HepG2 (cell line): ENCODE results near the gene JMJD6. TPM values are rescaled to one million over a fixed set of nuclear protein-coding genes. Genes with fewer than 3 reads are reported as not detected.

Experiments
- AKAP8 ChIP-seq: sonication (generic); formaldehyde crosslinking; IDR thresholded peaks from 2 replicates; pipeline ENCODE4 v1.5.1; 2020; ENCODE audit warnings: mild to moderate bottlenecking, missing genetic modification reagents
- ATF7 ChIP-seq, 2 experiments: fragments of 450-650 bp in 1 of 2; sonication (generic) in 1 of 2; formaldehyde crosslinking in 1 of 2; IDR thresholded peaks; 2 replicates each; pipeline versions ENCODE4 v1.4.0 to v1.6.1; 2016 to 2020; ENCODE audit warnings: antibody characterized with exemption in 1 of 2, mild to moderate bottlenecking in 1 of 2, missing genetic modification reagents in 1 of 2
- ATF7-NPFF ChIP-seq: sonication (generic); formaldehyde crosslinking; IDR thresholded peaks from 2 replicates; pipeline ENCODE4 v1.8.1; 2023; ENCODE audit warnings: mild to moderate bottlenecking, low read depth, missing genetic modification reagents, moderate library complexity
- ATM ChIP-seq: fragments of 450-650 bp; IDR thresholded peaks from 2 replicates; pipeline ENCODE4 v1.7.1; 2017; ENCODE audit warnings: mild to moderate bottlenecking, borderline replicate concordance
- E2F2 ChIP-seq: sonication (generic); formaldehyde crosslinking; IDR thresholded peaks from 2 replicates; pipeline ENCODE4 v1.4.0; 2020; ENCODE audit warnings: missing genetic modification reagents, borderline replicate concordance
- FOXJ3 ChIP-seq: sonication (generic); formaldehyde crosslinking; IDR thresholded peaks from 2 replicates; pipeline ENCODE4 v1.4.0; 2020; ENCODE audit warnings: missing genetic modification reagents, mild to moderate bottlenecking, borderline replicate concordance
- KLF16 ChIP-seq, 2 experiments: sonication (generic) in 1 of 2; formaldehyde crosslinking in 1 of 2; IDR thresholded peaks; 2 replicates each; pipeline versions ENCODE4 v1.6.1 to v1.8.0; 2016 to 2023; ENCODE audit warnings: missing genetic modification reagents in 2 of 2, missing compliant biosample characterization in 1 of 2
- MEIS1 ChIP-seq: sonication (generic); formaldehyde crosslinking; IDR thresholded peaks from 2 replicates; pipeline ENCODE4 v1.9.0; 2021; ENCODE audit warnings: mild to moderate bottlenecking, missing genetic modification reagents, moderate library complexity, borderline replicate concordance
- PHF5A ChIP-seq: IDR thresholded peaks from one replicate; pipeline ENCODE4 v1.6.1; 2018; ENCODE audit warnings: low read depth, missing genetic modification reagents; ENCODE audit not compliant: unreplicated experiment
- RXRB ChIP-seq: IDR thresholded peaks from 2 replicates; pipeline ENCODE4 v1.6.1; 2016; ENCODE audit warnings: borderline replicate concordance, missing genetic modification reagents, missing compliant biosample characterization
- SATB2 ChIP-seq: sonication (generic); formaldehyde crosslinking; IDR thresholded peaks from 2 replicates; pipeline ENCODE4 v1.5.0; 2020; ENCODE audit warnings: missing genetic modification reagents
- SRF ChIP-seq: IDR thresholded peaks from 2 replicates; pipeline ENCODE4 v1.6.1; 2011; ENCODE audit warnings: mild to moderate bottlenecking, low read depth, low read length, moderate library complexity
- TAF1 ChIP-seq: sonication (generic); formaldehyde crosslinking; IDR thresholded peaks from 2 replicates; pipeline ENCODE4 v1.4.0; 2020; ENCODE audit warnings: missing genetic modification reagents
- TBX2 ChIP-seq: sonication (generic); formaldehyde crosslinking; IDR thresholded peaks from 2 replicates; pipeline ENCODE4 v1.5.0; 2020; ENCODE audit warnings: missing genetic modification reagents, mild to moderate bottlenecking, borderline replicate concordance
- TCF7L2 ChIP-seq: IDR thresholded peaks from 2 replicates; pipeline ENCODE4 v1.6.1; 2011; ENCODE audit warnings: mild to moderate bottlenecking, low read depth, low read length, moderate library complexity
- ZEB1 ChIP-seq: IDR thresholded peaks from 2 replicates; pipeline ENCODE4 v1.6.1; 2012; ENCODE audit warnings: mild to moderate bottlenecking, low read depth, inconsistent platforms; ENCODE audit not compliant: insufficient replicate concordance
- ZNF136 ChIP-seq: sonication (generic); formaldehyde crosslinking; IDR thresholded peaks from 2 replicates; pipeline ENCODE4 v1.8.1; 2022; ENCODE audit warnings: low read depth, mild to moderate bottlenecking, moderate library complexity, missing genetic modification reagents
- ZNF274 ChIP-seq: sonication (generic); formaldehyde crosslinking; IDR thresholded peaks from 2 replicates; pipeline ENCODE4 v1.5.1; 2020; ENCODE audit warnings: mild to moderate bottlenecking, missing genetic modification reagents
- ZNF331 ChIP-seq: sonication (generic); formaldehyde crosslinking; IDR thresholded peaks from 2 replicates; pipeline ENCODE4 v1.4.0; 2020; ENCODE audit warnings: missing genetic modification reagents
- ZNF556 ChIP-seq: sonication (generic); formaldehyde crosslinking; IDR thresholded peaks from 2 replicates; pipeline ENCODE4 v1.4.0; 2020; ENCODE audit warnings: mild to moderate bottlenecking, missing genetic modification reagents, borderline replicate concordance
- ZNF605 ChIP-seq: sonication (generic); formaldehyde crosslinking; IDR thresholded peaks from 2 replicates; pipeline ENCODE4 v1.8.0; 2022; ENCODE audit warnings: mild to moderate bottlenecking, missing genetic modification reagents
- ZNF607 ChIP-seq: sonication (generic); formaldehyde crosslinking; IDR thresholded peaks from 2 replicates; pipeline ENCODE4 v1.5.1; 2020; ENCODE audit warnings: missing genetic modification reagents, mild to moderate bottlenecking, borderline replicate concordance
- ZNF672 ChIP-seq: sonication (generic); formaldehyde crosslinking; IDR thresholded peaks from 2 replicates; pipeline ENCODE4 v1.8.1; 2022; ENCODE audit warnings: missing genetic modification reagents
- ZNF775 ChIP-seq: sonication (generic); formaldehyde crosslinking; IDR thresholded peaks from 2 replicates; pipeline ENCODE4 v1.4.0; 2020; ENCODE audit warnings: missing genetic modification reagents, mild to moderate bottlenecking, moderate library complexity, borderline replicate concordance
- ZNF879 ChIP-seq: sonication (generic); formaldehyde crosslinking; IDR thresholded peaks from 2 replicates; pipeline ENCODE4 v1.8.1; 2023; ENCODE audit warnings: missing genetic modification reagents
- polyA plus RNA-seq, 8 experiments: library from polyadenylated mRNA; depleted of rRNA in 3 of 8; stranded (reverse) in 7 of 8; unstranded in 1 of 8; fragments of >200 nt; fragmentation: Illumina TruSeq in 4 of 8; extraction: Trizol in 4 of 8; gene quantifications; 2 replicates each; pipeline versions ENCODE4 v1.2.1 to v1.2.3, GENCODE V29; 2011 to 2016; ENCODE audit warnings: low read depth in 4 of 8, missing spikeins in 1 of 8, mixed read lengths in 1 of 8; ENCODE audit not compliant: insufficient read depth in 1 of 8
- total RNA-seq, 5 experiments: library from RNA; depleted of rRNA; stranded (reverse); fragments of >200 nt; fragmentation: Illumina TruSeq; extraction: Trizol; gene quantifications; 2 replicates each; pipeline ENCODE4 v1.2.3, GENCODE V29; 2016; ENCODE audit warnings: low read depth in 1 of 5
- TF ChIP-seq, protein P1 (sequence below): sonication (generic); formaldehyde crosslinking; IDR thresholded peaks from 2 replicates; pipeline ENCODE4 v1.4.0; 2020; ENCODE audit warnings: missing genetic modification reagents, low read depth, mild to moderate bottlenecking, borderline replicate concordance

Gene JMJD6
- total and polyA plus RNA-seq, 2 of the 13 experiments (the other 11 are each of a cell fraction or from before 2014, with no cell fraction given) = 33.6 to 41.0 TPM

DNA sequence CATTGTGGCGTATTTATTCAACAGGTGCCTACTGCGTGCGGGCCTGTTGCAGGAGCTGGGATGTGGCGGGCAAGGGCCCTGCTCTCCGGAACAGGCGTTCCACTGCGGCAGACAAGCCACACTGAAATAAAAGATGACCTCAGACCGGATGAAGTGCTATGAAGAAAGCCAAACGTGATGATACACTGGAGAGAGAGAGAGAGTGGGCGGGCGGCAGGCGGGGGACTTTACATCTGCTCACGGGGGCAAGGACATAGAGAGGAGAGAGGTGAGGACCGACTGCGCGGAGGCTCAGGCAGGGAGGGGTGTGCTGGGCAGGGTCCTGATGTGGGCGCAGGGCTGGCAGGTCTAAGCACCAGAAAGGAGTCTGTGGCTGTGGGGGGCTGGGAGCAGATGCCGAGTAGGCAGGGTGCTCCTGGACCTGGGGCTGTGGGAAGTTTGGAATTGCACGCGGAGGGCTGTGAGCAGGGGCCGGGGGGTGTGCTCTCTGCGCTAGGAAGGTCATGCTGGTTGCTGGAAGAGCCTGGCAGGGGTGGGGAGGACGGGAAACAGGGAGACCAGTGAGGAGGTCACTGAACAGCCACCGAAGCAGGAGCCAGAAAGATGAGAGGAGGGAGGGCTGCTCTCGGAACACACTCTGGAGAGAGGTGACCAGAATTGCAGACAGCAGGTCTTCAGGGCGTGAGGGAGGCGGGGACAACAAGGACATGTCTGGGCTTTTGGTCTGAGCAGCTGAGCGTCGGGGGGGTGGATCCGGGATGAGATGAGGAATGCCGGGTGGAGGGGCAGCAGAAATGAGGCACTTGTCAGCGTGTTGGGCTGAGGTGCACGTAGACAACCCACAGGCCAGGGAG, 25.6 kb downstream of the JMJD6 start (continued):
- TF ChIP-seq AKAP8 (CRISPR knock-in tag) = peak; percentile 25; the same call in 1 of the 2 replicates
- TF ChIP-seq TBX2 (CRISPR knock-in tag) = peak; percentile 81
- peak; percentile 36; the same call in 1 of the 2 replicates for TF ChIP-seq TAF1
- peak; percentile 71 for TF ChIP-seq PHF5A (CRISPR knock-in tag)
- no peak for TF ChIP-seq SRF
- TF ChIP-seq ZNF672 (CRISPR knock-in tag) = no peak
- TF ChIP-seq ZEB1 = no peak
- TF ChIP-seq SATB2 = 0 out of 2 replicates have a peak, but pooled peaks have one; percentile 29
- TF ChIP-seq, protein P1, sequence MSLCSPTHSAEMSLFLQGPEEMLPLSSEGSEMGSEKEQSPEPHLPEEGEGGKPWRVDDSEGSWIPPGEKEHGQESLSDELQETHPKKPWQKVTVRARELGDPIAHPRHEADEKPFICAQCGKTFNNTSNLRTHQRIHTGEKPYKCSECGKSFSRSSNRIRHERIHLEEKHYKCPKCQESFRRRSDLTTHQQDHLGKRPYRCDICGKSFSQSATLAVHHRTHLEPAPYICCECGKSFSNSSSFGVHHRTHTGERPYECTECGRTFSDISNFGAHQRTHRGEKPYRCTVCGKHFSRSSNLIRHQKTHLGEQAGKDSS (CRISPR knock-in tag) = peak; percentile 90; the same call in 1 of the 2 replicates
- peak; percentile 73; the same call in 1 of the 2 replicates for TF ChIP-seq RXRB
- no peak for TF ChIP-seq ATM
- 0 out of 2 replicates have a peak, but pooled peaks have one; percentile 84 for TF ChIP-seq ZNF136 (CRISPR knock-in tag)
- TF ChIP-seq ZNF274 (CRISPR knock-in tag) = peak; percentile 72; the same call in 1 of the 2 replicates
- peak in 1 of 2 experiments; percentile 32; a peak in 1 of 4 replicates for TF ChIP-seq KLF16 (CRISPR knock-in tag; IDR thresholded peaks at IDR 0.05)
- peak; percentile 66 for TF ChIP-seq ZNF605 (CRISPR knock-in tag)
- TF ChIP-seq ATF7 (IDR thresholded peaks at IDR 0.05) = peak; percentile 70
- TF ChIP-seq ATF7 (CRISPR knock-in tag; IDR thresholded peaks at IDR 0.05) = peak; percentile 98
- TF ChIP-seq E2F2 (CRISPR knock-in tag) = no peak
- TF ChIP-seq ZNF331 (CRISPR knock-in tag) = peak; percentile 34; the same call in 1 of the 2 replicates
- TF ChIP-seq ZNF607 (CRISPR knock-in tag) = peak; percentile 83
- no peak for TF ChIP-seq TCF7L2
- TF ChIP-seq MEIS1 (CRISPR knock-in tag) = peak; percentile 93
- TF ChIP-seq ZNF775 (CRISPR knock-in tag) = peak; percentile 31; the same call in 1 of the 2 replicates
- TF ChIP-seq ZNF879 (CRISPR knock-in tag) = peak; percentile 96; the same call in 1 of the 2 replicates
- peak; percentile 50; the same call in 1 of the 2 replicates for TF ChIP-seq ATF7-NPFF (CRISPR knock-in tag)
- peak; percentile 69; the same call in 1 of the 2 replicates for TF ChIP-seq ZNF556
- TF ChIP-seq FOXJ3 (CRISPR knock-in tag) = no peak
